Measurements from ENCODE around the gene SLC43A2. TPM values are rescaled to one million over a fixed set of nuclear protein-coding genes. Genes with fewer than 3 reads are reported as not detected.
"Not testable (repeated sequence)": the region's sequence is repeated elsewhere in the genome, so short reads cannot be mapped to it uniquely, and the experiment has no call there.

The SLC43A2 gene
- total RNA-seq, 1 donor from 2014 or later: 27.0 TPM

DNA sequence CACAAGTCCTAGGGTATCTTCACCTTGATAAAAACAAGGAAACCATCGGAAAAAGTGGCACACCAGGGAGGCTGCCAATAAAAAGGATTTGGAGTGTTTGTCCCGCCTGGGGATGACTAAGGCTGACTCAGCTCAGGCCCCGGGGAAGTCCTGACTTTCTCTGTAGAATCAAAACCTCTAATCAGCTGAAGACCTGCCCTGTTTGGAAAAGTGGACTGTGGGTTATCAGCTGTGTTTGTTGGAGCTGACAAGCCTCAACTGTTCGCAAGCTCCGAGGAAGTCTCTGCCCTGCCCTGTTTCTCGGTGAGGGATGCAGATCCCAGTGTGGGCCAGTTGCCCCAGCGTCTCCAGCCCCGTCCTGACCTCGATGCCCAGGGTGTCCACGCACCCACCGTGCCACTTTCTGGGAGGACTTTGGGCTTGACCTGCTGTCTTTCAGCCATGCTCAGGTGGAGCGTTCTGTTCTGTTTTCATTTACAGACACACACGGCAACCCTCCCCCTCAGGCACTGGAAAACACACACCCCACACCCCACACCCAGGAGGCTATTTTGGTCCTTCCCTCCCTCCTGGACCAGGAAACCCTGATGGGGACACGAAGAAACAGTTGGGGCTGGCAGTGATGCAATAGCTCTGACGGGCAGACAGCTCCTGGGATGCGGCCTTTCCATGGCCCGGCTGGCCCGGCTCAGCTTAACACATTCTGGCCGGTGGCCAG, 38.4 kb downstream of the SLC43A2 start:
- peak; percentile 55 for DNase-seq (ENCODE audit: low spot score)

DNA sequence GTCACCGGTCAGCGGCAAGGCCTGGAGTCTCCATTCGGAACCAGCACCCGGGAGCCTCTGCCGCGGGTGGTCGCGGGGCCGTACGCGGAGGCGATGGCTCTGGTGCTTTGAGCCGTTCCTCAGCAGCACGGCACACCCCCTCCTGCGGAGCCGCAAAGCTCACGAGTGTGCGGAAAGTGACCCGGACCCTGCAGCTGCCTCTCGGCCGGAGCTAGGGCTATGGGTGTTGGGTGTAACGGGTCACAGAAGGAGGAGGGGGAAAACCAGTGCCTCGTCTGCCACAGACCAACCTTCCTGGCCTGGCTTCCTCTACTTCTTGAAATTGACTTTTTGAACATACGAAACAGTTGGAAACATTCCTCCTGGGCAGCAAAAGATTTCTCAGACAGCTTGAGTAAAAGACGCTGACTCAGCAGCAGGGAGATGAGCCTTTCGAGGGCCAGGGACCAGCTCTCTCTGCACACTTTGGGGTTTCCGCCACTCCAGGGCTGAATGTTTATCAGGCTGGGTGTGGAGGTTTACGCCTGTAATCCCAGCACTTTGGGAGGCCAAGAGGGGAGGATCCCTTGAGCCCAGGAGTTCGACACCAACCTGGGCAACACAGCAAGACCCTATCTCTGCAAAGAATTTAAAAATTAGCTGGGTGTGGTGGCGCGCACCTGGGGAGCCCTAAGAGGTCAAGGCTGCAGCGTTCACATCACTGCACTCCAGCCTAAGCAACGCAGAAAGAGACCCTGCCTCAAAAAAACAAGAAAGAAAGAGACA, 39.6 kb downstream of the SLC43A2 start:
- no peak for DNase-seq (ENCODE audit: low spot score)

DNA sequence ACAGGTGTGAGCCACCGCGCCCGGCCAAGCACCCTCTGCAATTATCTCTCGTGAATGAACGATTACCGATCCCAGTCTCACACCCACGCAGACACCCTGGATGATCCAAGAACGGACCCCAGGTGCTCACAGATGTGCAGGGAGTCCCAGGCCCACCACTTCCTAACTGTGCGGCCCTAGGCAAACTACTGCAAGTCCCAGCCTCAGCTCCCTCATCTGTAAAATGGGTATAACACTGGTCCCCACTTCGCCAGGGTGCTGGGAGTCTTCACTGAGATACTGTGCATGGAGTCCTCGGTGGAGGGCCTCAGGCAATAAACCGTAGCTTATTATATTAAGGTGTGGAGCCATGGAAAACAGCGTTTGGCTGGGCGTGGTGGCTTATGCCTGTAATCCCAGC, 44.5 kb downstream of the SLC43A2 start:
- DNase-seq (ENCODE audit: low spot score): no peak

DNA sequence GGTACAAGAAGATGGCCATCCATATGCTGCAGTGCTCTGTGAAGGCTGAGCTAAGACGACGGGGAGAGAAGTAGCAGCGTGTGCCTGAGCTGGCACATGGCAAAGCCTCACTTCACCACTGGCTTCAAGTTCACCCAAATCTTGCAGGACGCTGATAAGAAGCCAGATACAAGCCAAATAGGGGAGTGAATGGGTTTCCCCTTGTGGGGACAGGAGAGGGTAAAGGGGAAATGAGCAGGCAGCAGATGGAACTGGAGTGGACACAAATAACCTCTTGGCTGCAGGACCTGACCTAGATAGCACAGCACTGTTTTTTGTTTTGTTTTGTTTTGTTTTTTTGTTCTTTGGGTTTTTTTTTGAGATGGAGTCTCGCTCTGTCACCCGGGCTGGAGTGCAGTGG, 45.1 kb downstream of the SLC43A2 start:
- no peak for DNase-seq (ENCODE audit: low spot score)

- DNase-seq (ENCODE audit: low spot score): no peak
Observed at GRCh38 chr17:1582374-1582773, 46.3 kb downstream of the SLC43A2 start.

DNA sequence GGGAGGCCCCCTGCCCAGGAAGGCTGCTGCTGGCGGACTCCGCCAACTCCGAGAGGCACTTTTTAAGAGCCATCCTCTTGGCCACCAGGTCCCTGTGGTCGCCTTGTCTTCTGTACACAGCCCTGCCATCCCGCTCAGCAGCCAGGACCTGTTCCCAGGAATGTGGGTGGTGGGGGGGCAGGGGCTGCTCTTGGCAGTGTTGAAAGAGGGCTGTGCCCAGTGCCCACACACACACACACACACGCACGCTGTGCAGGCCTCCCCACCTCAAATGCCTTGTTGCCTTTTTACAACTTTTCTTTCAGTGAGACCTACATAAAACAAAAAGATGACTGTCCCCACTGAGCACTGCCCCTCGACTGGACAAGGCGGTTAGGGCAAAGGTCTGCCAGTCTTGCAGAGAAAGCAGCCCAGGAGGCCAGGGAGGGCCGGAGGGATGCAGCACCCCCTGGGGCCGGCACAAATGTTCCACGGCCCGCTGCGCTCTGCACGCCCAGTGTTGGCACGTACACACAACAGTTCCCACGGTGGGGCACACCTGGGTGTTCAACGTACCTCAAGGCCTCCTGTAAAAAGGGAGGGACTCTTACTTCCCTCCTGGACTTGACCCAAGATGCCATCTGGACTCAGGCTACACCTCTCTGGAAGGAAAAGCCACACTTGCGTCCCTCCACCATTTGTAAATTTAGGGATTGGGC, 47.5 kb downstream of the SLC43A2 start:
- no peak for DNase-seq (ENCODE audit: low spot score)

GRCh38 chr17:1578029-1578428, 50.6 kb downstream of the SLC43A2 start:
- DNase-seq (ENCODE audit: low spot score): no peak

GRCh38 chr17:1577583-1578013, 51.0 kb downstream of the SLC43A2 start:
- no peak for DNase-seq (ENCODE audit: low spot score)

GRCh38 chr17:1577182-1577581, 51.5 kb downstream of the SLC43A2 start:
- peak; percentile 85 for DNase-seq (ENCODE audit: low spot score)

DNA sequence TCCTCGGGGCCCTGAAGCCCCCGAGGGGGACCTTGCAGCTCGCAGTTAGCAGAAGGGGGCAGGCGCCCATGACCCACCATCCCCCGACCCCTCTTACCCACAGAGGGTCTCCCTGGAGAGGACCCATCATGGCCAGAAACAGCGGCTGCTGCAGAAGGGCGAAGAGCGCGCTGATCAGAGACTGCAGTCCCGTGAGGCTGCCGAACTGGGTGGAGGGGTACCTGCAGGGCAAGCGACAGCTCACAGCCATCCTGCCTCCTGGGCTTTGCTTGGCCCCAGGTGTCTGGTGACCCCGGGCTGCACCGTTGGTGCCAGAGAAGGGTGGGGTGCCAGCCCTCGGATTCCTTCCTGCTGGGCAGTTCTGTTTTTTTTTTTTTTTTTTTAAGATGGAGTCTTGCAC, 52.1 kb downstream of the SLC43A2 start:
- DNase-seq (ENCODE audit: low spot score): no peak

DNA sequence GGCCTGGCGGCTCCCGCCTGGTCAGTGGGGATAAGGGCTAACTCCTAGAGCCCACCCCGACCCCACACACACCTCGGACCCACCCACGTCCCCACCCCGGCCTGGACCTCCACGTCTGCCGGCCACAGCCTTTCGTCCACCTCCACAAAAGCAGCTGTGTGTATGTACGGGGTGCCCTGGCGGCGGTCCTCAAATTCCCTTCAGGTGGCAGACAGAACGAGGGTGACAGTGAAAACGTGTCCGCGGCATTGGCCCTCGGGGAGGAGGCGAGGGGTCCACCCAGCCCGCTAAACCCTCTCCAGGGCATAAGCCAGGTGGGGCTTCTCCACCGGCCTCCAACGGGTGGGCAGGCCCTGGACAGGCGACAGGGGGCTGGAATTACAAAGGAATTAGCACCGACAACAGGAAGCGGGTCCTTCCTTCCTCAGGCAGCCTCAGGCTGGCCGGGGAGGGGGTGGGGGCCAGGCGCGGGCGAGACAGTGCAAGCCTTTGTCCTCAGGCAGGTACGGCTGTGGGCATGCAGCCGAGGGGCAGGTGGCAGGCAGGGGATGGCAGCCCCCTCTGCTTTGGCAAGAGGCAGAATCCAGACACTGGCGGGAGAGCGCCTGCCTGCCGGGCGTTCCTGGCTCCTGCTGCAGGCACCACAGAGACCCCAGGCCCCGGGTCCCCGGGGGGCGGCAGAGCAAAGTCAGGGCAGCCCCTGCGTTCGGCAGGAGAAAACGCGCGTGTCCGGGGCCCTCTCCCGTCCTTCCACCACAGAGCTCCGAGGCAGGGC, 53.8 kb downstream of the SLC43A2 start:
- no peak for DNase-seq (ENCODE audit: low spot score)

DNA sequence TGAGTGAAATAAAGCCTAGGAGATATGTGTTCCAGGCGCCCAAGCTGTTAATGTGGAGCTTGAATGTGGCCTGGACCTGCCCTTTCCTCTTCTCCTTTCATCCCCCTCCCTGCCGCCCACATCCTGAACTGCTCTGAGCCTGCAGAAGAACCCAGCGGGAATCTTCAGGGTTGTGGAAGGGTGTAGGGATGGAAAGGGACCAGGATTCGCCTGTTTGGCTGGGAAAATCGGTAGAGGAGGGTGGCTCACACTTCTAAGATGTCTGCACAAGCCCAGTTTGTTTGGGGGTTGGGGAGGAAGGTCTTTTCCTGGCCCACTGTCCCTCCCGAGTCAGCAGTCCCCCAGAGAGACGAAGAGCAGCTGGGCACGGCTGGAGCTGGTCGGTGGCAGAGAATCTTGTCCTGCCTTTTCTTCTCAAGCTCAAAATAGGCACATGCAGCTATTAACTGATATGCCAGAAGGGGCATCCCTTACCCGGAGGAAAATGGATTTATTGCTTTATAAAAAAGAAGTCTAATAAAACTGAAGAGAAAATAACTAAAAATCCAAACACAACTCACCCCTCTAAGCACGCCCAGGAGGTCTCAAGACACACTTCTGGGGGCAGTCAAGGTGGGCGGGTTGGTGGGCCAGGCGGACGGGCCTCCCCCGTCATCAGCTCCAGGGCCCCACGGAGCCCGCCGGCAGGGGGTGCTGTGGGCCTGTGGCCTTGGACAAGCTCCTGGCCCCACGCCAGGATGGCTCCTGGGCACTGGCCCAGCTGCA, 54.5 kb downstream of the SLC43A2 start:
- peak; percentile 85 for DNase-seq (ENCODE audit: low spot score)

- DNase-seq (ENCODE audit: low spot score): not testable (repeated sequence)
Observed at GRCh38 chr17:1572646-1573045, 56.0 kb downstream of the SLC43A2 start.

- no peak for DNase-seq (ENCODE audit: low spot score)
Observed at GRCh38 chr17:1571341-1571704, 57.3 kb downstream of the SLC43A2 start.

GRCh38 chr17:1568950-1569810, 59.5 kb downstream of the SLC43A2 start:
- DNase-seq (ENCODE audit: low spot score): no peak

- DNase-seq (ENCODE audit: low spot score): no peak
Observed at GRCh38 chr17:1566505-1567199, 62.0 kb downstream of the SLC43A2 start.

GRCh38 chr17:1565877-1566276, 62.8 kb downstream of the SLC43A2 start:
- no peak for DNase-seq (ENCODE audit: low spot score)

- DNase-seq (ENCODE audit: low spot score): no peak
Observed at GRCh38 chr17:1563786-1564613, 64.6 kb downstream of the SLC43A2 start.

DNA sequence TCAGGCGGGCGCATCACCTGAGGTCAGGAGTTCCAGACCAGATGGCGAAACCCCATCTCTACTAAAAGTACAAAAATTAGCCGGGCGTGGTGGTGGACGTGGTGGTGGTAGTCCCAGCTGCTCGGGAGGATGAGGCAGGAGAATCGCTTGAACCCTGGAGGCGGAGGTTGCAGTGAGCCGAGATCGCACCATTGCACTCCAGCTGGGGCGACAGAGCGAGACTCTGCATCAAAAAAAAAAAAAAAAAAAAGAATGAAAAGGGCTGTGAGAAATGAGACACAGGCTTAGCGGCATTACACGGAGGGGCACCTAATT, 65.2 kb downstream of the SLC43A2 start:
- DNase-seq (ENCODE audit: low spot score): not testable (repeated sequence)

All from mucosa of gallbladder (tissue), 1 donor.